Stimulated activated CD4-positive, alpha-beta T cell treated with anti-CD3 and anti-CD28 coated beads, Interleukin-1b, Interleukin-23, amount 100 ng/mL, for 48 hours (primary cell): Measurements from ENCODE around the gene IL31.
"Not testable (repeated sequence)": the region's sequence is repeated elsewhere in the genome, so short reads cannot be mapped to it uniquely, and the experiment has no call there.

ENCODE experiments used
- DNase-seq: peaks from one replicate; pipeline ENCODE4 v3.0.0-alpha.2; 2020

The IL31 gene

GRCh38 chr12:122174155-122174845 lies at the start of gene IL31:
IL31 (minus strand) TSS chr12:122174221; CDS start chr12:122174172, 49 bp downstream.
- DNase-seq: peak; percentile 58

- DNase-seq: no peak
Measured at GRCh38 chr12:122216445-122216844, 42.4 kb upstream of the IL31 start.

GRCh38 chr12:122215771-122216170 lies 41.8 kb upstream of the IL31 start:
- DNase-seq: no peak

- no peak for DNase-seq
Measured at GRCh38 chr12:122208073-122208820, 34.2 kb upstream of the IL31 start.

- no peak for DNase-seq
Measured at GRCh38 chr12:122207391-122207790, 33.4 kb upstream of the IL31 start.

- DNase-seq: no peak
Measured at GRCh38 chr12:122206976-122207375, 33.0 kb upstream of the IL31 start.

- DNase-seq: no peak
Measured at GRCh38 chr12:122206111-122206881, 32.3 kb upstream of the IL31 start.

- no peak for DNase-seq
Measured at GRCh38 chr12:122205053-122205925, 31.3 kb upstream of the IL31 start.

- DNase-seq: no peak
Measured at GRCh38 chr12:122204167-122205052, 30.4 kb upstream of the IL31 start.

- DNase-seq: peak; percentile 59
Measured at GRCh38 chr12:122203301-122204166, 29.5 kb upstream of the IL31 start, which contains the start of gene B3GNT4. B3GNT4 (plus strand) TSS chr12:122203709; CDS start chr12:122204619, 910 bp downstream.

GRCh38 chr12:122202811-122203210 lies 28.8 kb upstream of the IL31 start:
- DNase-seq: not testable (repeated sequence)

- no peak for DNase-seq
Measured at GRCh38 chr12:122202017-122202416, 28.0 kb upstream of the IL31 start.

GRCh38 chr12:122201381-122201780 lies 27.4 kb upstream of the IL31 start:
- DNase-seq: no peak

GRCh38 chr12:122200541-122201175 lies 26.6 kb upstream of the IL31 start:
- no peak for DNase-seq

- no peak for DNase-seq
Measured at GRCh38 chr12:122199484-122200355, 25.7 kb upstream of the IL31 start.

GRCh38 chr12:122197612-122197966 lies 23.6 kb upstream of the IL31 start:
- no peak for DNase-seq

GRCh38 chr12:122195405-122195804 lies 21.4 kb upstream of the IL31 start:
- DNase-seq: no peak

GRCh38 chr12:122194804-122195203 lies 20.8 kb upstream of the IL31 start:
- DNase-seq: no peak

GRCh38 chr12:122192441-122192840 lies 18.4 kb upstream of the IL31 start:
- DNase-seq: no peak
